GM18870 (cell line): Measurements from ENCODE around the gene SALL4.
"Not testable (repeated sequence)": the region's sequence is repeated elsewhere in the genome, so short reads cannot be mapped to it uniquely, and the experiment has no call there.

ENCODE experiments used
- ATAC-seq: cut with Tn5 transposase; IDR thresholded peaks from one replicate; pipeline ENCODE4 v1.9.1; 2021; ENCODE audit warnings: moderate library complexity; ENCODE audit not compliant: unreplicated experiment

The SALL4 gene

DNA sequence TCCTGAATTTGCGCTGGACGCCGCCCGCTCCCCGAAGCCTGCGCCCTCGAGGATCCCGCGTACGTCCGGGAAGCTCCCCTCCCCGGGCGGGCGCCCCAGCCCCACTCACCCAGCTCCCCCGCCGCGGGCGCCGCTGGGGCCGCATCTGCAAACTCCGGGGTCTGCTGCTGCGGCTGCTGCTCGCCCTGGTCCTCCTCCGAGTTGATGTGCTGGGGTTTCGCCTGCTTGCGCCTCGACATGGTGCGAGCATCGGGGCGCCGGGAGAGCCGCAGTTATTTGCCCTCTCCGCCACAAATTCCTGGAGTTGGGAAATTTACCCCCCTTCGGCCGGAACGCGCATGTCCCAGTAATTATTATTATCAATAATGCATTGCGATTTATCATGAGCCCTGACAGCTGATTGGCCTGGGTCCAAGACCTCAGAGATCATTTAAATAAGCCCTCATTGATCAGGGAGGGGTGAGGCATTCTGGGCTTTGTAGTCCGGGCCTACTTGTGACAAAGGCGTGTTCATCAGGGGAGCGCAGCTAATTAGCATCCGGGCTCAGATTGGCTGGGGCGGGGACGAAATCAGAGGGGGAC is at the start of gene SALL4:
Gene SALL4 (minus strand): TSS at position 352 of the 582 bp plus-strand sequence. CDS start 113 bp downstream, at position 239.
- no peak for ATAC-seq

GRCh38 chr20:51848346-51848745 is 46.0 kb upstream of the SALL4 start:
- ATAC-seq: no peak

DNA sequence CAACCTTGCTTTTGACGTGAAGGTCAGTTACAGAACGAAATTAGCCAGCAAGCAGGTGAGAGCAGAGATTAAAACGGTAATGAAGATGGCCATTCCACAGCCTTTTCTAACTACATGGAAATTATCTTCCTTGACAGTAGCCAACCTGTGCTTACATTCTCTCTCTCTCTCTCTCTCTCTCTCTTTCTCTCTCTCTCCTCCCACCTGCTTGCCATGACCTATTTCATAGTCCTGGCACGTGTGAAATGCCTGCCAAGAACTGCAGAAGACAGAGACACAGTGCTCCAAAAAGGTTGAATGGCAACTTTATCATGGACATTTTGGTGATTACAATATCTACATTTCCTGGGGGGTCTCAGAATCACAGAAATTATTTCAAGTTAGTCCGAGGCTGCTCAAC is 38.5 kb upstream of the SALL4 start:
- ATAC-seq: no peak

DNA sequence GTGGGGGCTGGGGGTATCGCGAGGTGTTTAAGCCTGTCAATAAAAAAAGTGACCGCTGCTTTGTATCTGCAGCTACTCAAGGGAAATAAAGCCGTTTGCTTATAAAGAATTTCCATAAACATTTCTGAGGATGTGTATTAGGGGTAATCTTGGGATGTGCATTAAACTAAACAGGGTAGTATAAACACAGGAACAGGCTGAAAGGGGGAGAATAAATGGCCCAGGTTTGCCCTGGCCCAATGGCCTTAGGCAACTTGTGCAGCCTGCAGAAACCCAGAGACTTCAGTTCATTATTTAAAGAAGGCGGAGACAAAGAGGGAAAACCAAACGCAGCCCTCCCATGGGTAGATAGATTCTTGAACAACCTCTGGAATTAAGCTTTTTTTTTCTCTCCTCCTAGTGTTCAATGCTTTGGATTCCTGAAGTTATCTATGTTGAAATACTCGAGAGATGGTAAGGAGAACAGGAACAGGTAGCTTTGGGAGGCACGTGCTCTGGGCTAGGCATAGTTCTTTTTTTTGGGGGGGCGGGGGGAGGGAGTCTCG is 35.6 kb upstream of the SALL4 start:
- no peak for ATAC-seq

DNA sequence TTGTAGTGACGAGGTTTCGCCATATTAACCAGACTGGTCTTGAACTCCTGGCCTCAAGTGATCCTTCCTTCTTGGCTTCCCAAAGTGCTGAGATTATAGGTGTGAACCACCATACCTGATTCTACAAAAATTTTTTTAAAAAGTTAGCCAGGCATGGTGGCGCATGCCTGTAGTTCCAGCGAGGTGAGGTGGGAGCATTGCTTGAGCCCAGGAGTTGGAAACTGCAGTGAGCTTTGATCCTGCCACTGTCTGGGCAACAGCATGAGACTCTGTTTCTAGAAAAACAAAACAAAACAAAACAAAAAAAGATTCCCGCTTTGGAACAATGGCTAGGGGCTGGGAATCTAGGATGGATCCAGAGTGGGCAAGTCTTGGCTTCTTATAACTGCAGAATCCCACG is 35.1 kb upstream of the SALL4 start:
- ATAC-seq: no peak

GRCh38 chr20:51833326-51833725 is 31.0 kb upstream of the SALL4 start:
- no peak for ATAC-seq

DNA sequence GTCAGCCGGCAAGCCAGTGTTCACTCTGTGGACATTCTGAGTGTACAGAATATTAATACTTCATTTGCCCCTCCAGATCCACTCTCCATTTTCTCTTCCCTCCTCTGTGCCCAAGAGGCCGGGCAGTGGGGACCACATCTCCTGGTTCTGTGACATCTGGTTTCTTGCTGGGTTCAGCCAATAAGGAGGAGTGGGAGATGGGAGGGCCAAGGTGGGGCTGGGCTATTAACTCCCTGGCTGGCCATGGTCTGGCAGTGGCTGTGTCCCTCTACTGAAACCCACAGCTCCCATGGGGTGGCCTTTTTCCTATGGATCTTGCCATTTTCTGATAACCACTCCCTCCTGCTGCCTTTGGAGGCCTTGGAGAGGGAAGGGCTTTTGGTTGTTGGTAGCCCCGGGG is 30.0 kb upstream of the SALL4 start:
- no peak for ATAC-seq

DNA sequence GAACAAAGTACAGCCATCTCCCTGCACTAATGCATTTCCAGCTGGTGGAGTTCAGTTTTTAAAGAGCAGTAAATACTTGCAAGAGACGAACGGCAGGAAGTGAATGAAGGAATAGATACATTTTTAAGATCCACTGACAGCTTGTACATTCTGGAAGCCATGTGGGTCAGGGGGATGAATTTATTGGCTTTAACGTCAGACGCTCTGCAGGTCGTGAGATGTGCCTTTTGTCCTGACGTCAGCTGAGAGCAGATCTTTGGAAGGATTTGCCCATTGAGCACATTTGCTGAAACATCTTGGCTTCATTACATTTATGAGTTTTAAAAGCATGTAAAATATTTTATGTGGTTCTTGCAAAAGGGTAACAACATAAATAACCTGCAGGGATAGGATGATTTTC is 29.5 kb upstream of the SALL4 start:
- ATAC-seq: no peak

GRCh38 chr20:51830538-51830937 is 28.2 kb upstream of the SALL4 start:
- ATAC-seq: no peak

DNA sequence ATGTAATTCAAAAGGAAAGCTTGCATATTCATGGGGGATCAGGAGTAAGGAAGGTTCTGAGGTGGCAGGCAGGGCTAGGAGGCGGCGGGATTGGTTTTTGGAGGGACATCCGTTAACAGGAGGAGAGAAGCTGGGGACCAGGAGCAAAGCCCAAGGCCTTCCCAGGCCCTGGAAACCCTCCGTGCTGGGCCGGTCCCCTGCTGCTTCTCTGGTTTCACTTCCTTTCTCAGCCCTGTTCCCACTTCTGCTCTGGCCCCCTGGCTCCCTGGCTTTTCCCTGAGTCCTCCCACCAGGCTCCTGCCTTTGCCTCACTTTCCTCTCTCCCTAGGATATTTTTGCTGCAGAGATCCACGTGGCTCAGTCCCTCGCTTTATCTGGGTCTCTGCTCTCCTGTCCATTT is 26.4 kb upstream of the SALL4 start:
- ATAC-seq: no peak

- no peak for ATAC-seq
Measured at GRCh38 chr20:51826372-51826771, 24.1 kb upstream of the SALL4 start.

- no peak for ATAC-seq
Measured at GRCh38 chr20:51818479-51819008, 16.2 kb upstream of the SALL4 start.

- ATAC-seq: not testable (repeated sequence)
Measured at GRCh38 chr20:51816856-51817255, 14.5 kb upstream of the SALL4 start.

DNA sequence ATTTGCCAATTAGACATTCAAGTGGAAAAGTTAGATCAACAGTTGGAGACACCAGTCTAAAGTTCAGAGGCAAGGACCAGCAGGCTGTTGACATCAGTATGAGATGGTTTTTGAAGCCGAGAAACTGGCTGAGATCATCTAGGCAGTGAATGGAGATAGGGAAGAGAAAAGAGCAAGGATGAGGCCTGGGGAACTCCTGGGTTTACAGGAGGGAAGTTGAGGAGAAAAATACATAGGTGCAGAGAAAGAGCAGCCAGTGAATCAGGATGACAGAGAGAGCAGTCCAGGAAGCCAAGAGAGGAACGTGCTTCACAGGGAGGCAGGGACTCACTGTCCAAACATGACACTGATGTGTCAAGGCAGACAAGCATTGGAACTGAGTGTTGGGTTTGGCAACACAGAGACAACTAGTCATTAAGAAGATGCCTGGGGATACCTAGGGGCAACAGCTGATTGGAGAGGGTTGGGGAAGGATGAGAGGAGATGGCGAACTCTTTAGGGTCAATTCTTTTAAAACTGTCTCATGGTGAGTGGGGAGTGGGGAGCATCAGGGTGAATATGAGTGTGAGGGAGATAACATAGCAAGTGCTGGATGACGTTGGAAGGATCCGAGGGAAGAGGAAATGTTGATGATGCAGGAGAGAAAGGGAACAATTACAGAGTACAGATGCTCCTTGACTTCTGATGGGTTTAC is 13.2 kb upstream of the SALL4 start:
- no peak for ATAC-seq

DNA sequence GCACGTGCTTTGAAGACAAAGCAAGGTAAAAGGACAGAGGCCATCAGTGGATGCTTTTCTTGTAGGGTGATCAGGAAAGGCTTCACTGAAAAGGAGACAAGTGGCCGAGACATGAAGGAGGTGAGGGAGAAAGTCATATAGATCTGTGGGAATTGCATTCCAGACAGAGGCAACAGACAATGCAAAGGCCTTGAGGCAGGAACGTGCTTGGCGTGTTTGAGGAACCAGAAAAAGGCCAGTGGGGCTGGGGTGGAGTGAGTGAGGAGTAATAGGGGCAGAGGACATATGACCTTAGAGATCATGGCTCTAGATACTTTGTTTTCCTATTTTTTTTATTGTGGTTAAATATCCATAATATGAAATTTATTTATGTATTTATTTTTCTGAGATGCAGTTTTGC is 10.5 kb upstream of the SALL4 start:
- ATAC-seq: no peak

DNA sequence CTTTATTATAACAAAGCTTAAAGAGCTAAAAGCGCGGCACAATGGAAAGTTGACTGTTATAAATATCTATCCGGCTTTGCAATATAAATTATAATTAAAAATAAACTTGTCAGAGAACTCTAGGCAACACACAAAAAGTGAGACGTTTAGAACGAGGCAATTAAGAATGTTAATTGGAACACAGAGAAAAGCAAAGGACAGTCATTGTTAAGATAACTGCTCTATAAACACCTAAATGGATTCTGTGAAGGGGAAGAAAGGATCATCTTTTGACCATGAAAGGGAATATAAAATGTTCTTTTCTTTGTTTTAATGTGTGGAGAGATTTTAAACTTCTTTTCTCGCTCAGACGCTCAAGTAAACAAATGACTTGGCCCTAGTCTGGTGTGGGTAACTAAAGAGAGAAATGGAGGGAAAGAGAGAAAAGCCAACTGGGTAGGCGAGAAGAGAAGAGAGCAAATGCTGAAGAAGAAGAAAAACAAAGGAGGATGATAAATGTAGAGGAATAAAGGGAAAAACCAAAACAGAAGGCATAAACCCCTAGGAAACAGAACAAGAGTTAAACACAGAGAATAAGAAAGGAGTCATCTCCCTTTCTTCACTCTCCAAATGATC is 9.3 kb upstream of the SALL4 start:
- no peak for ATAC-seq

GRCh38 chr20:51811042-51811355 is 8.7 kb upstream of the SALL4 start:
- ATAC-seq: no peak

DNA sequence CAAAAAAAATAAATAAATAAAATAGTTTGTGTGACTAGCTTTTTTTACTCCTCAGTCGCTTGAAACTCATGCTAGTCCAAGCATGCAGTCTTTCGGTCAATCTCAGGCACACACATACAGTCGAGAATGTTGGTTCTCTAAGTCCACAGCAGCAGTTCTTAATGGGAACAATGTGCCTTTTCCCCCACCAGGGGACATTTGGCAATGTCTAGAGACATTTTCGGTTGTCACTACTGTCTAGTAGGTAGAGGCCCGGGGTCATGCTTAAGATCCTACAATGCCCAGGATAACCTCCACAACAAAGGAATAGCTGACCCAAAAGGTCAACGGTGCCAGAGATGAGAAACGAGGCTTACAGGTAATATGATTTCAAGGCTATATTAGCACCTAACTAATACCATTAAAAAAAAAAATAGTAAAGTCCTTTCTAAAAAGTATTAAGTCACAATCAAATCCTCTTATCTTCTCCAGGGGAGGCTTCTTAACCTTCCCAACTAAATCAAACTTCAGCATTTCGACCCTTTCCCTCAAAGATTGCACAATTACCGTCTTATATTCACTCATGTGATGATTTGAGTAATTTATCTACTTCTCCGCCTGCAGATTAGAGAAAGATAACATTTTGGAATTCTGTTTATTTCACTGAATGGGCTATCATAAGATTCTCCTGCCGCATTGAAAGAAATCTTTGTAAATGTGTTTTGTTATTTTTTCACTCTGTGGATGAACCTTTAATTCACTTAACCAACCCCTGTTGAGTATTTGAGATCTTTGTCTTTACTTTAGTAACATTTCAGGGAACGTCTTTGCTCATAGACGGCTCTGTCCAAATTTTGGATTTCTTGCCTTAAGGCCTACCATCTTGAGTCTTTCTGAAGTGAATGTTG is 8.1 kb upstream of the SALL4 start:
- no peak for ATAC-seq

DNA sequence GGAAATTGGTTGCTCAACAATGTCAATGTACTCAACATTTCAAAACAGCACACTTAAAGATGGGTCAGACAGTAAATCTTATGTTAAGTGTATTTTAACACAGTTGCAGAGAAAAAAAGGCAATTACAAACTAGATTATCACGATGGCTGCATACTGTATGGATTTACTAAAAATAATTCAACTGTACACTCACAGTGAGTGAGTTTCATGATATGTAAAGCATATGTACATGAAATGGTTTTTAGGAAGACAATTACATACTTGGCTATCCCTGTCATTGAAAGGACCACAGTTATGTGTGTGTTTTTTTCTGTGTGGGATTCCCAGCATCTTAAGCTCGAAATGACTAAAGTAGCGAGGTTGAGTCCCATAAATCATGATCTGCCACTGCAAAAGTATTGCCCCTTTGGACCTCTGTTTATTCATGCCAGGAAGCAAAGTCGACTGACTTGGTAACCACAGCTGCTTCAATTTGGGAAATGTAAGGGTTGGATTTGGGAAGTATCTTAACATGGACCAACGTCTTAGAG is 5.5 kb upstream of the SALL4 start:
- ATAC-seq: no peak

- ATAC-seq: no peak
Measured at GRCh38 chr20:51804754-51805153, 2.4 kb upstream of the SALL4 start.
